Liver (tissue), 9 donors: ENCODE data around the gene MAP4K4. TPM values are rescaled to one million over a fixed set of nuclear protein-coding genes. Genes with fewer than 3 reads are reported as not detected.

Experiments used
- DNase-seq: peaks from one replicate; pipeline ENCODE4 v3.0.0-alpha.2; 2017; ENCODE audit warnings: low spot score
- H3K27ac ChIP-seq, 2 donors: one replicate each; pipeline ENCODE4 v1.7.0; 2013; ENCODE audit warnings: inconsistent platforms in 2 of 2, low read length in 2 of 2, control low read depth in 1 of 2, low read depth in 1 of 2, mild to moderate bottlenecking in 1 of 2
- H3K27me3 ChIP-seq, 4 donors: one replicate each; pipeline versions ENCODE4 v1.6.1 to v1.7.0; 2013; ENCODE audit warnings: low read length in 3 of 4, inconsistent platforms in 1 of 4, mild to moderate bottlenecking in 1 of 4, moderate library complexity in 1 of 4; ENCODE audit not compliant: control insufficient read depth in 4 of 4, insufficient read depth in 4 of 4
- H3K36me3 ChIP-seq, 4 donors: one replicate each; pipeline versions ENCODE4 v1.6.1 to v1.7.0; 2013; ENCODE audit warnings: low read length in 3 of 4, mild to moderate bottlenecking in 3 of 4, low read depth in 1 of 4, moderate library complexity in 1 of 4; ENCODE audit not compliant: control insufficient read depth in 4 of 4, insufficient read depth in 3 of 4
- H3K4me1 ChIP-seq, 4 donors: one replicate each; pipeline versions ENCODE4 v1.6.1 to v1.7.0; 2013; ENCODE audit warnings: low read length in 3 of 4, mild to moderate bottlenecking in 3 of 4, moderate library complexity in 1 of 4; ENCODE audit not compliant: control insufficient read depth in 4 of 4, insufficient read depth in 4 of 4
- H3K4me3 ChIP-seq, 3 donors: one replicate each; pipeline versions ENCODE4 v1.6.1 to v1.7.0; 2013; ENCODE audit warnings: low read length in 3 of 3, control low read depth in 1 of 3, low read depth in 1 of 3, mild to moderate bottlenecking in 1 of 3
- H3K9ac ChIP-seq, 2 donors: one replicate each; pipeline ENCODE4 v1.7.0; 2013; ENCODE audit warnings: low read length in 2 of 2, mild to moderate bottlenecking in 2 of 2, moderate library complexity in 2 of 2, control low read depth in 1 of 2, low read depth in 1 of 2
- H3K9me3 ChIP-seq, 4 donors: one replicate each; pipeline versions ENCODE4 v1.6.1 to v1.7.0; 2013; ENCODE audit warnings: low read length in 3 of 4; ENCODE audit not compliant: control insufficient read depth in 4 of 4
- ATF3 ChIP-seq: IDR thresholded peaks from 2 replicates; pipeline ENCODE4 v1.6.1; 2016; ENCODE audit warnings: antibody characterized with exemption
- CTCF ChIP-seq: fragments of 150-350 bp; IDR thresholded peaks from 2 replicates; pipeline ENCODE4 v1.5.1; 2017; ENCODE audit warnings: improper control_type of control experiment, low read depth, low read length; ENCODE audit not compliant: missing input control
- HNF4A ChIP-seq, 2 donors: conservative IDR thresholded peaks; 2 replicates each; pipeline ENCODE4 v1.6.1; 2016; ENCODE audit warnings: antibody characterized with exemption in 2 of 2, mild to moderate bottlenecking in 2 of 2
- JUND ChIP-seq, 2 donors: IDR thresholded peaks; 2 replicates each; pipeline ENCODE4 v1.6.1; 2016; ENCODE audit warnings: antibody characterized with exemption in 2 of 2
- MAX ChIP-seq: IDR thresholded peaks from 2 replicates; pipeline ENCODE4 v1.6.1; 2016; ENCODE audit warnings: antibody characterized with exemption
- RAD21 ChIP-seq, 2 donors: IDR thresholded peaks; 2 replicates each; pipeline ENCODE4 v1.6.1; 2016; ENCODE audit warnings: antibody characterized with exemption in 2 of 2, mild to moderate bottlenecking in 2 of 2
- REST ChIP-seq: IDR thresholded peaks from 2 replicates; pipeline ENCODE4 v1.6.1; 2016; ENCODE audit warnings: antibody characterized with exemption, mild to moderate bottlenecking
- TAF1 ChIP-seq: conservative IDR thresholded peaks from 2 replicates; pipeline ENCODE4 v1.6.1; 2016; ENCODE audit warnings: antibody characterized with exemption, mild to moderate bottlenecking
- YY1 ChIP-seq: IDR thresholded peaks from 2 replicates; pipeline ENCODE4 v1.6.1; 2016; ENCODE audit warnings: antibody characterized with exemption, mild to moderate bottlenecking
- WGBS: extraction: QIAGEN DNeasy Blood & Tissue Kit; methylation state at CpG from one replicate; pipeline ENCODE4 v1.1.7; 2013; 5-methylcytosine and 5-hydroxymethylcytosine counted together
- polyA plus RNA-seq, 2 donors: library from polyadenylated mRNA; stranded (reverse) in 1 of 2; unstranded in 1 of 2; fragments of 200-250 nt in 1 of 2; fragments of >200 nt in 1 of 2; fragmentation: Nextera tagmentation in 1 of 2; extraction: Ambion mirVana in 1 of 2; gene quantifications; one replicate each; pipeline versions ENCODE4 v1.2.1 to v1.2.3, GENCODE V29; 2013 to 2015
- total RNA-seq, 2 donors: library from RNA; depleted of rRNA; stranded (reverse); fragments of >200 nt; gene quantifications; one replicate each; pipeline ENCODE4 v1.2.3, GENCODE V29; 2014
- donor health status: healthy.
- donor health status: healthy.
- donor health status: healthy.
- donor health status: healthy.
- donor health status: healthy.

The MAP4K4 gene
- total and polyA plus RNA-seq, 4 donors: 9.1 to 40.0 (median 23.6) TPM

- no peak for TF ChIP-seq REST
- no peak for TF ChIP-seq CTCF
- TF ChIP-seq RAD21 (IDR thresholded peaks at IDR 0.05): no peak
- WGBS: 97% methylated on average over 16 of the region's 16 CpGs
- no peak overlapping the region for H3K4me3 ChIP-seq
- peaks cover 2 to 28% (median 15%) of the 10 kb centered on the region in 4 donors for H3K36me3 ChIP-seq
- peaks cover 0 to 24% (median 9%) of the 10 kb centered on the region in 4 donors for H3K4me1 ChIP-seq
- no peak for DNase-seq
- no peaks in the 10 kb centered on the region for H3K27me3 ChIP-seq
- no peak overlapping the region for H3K27ac ChIP-seq
- no peaks in the 10 kb centered on the region for H3K9me3 ChIP-seq
- H3K9ac ChIP-seq: no peak overlapping the region
These were observed 162.1 kb downstream of the MAP4K4 start for GRCh38 chr2:101859604-101860003.

GRCh38 chr2:101860157-101860556 is 162.7 kb downstream of the MAP4K4 start:
- H3K4me3 ChIP-seq: no peak overlapping the region
- no peak overlapping the region for H3K9ac ChIP-seq
- H3K4me1 ChIP-seq: peaks cover 0 to 19% (median 8%) of the 10 kb centered on the region in 4 donors
- no peak overlapping the region for H3K27ac ChIP-seq
- no peaks in the 10 kb centered on the region for H3K9me3 ChIP-seq
- peaks cover 2 to 33% (median 18%) of the 10 kb centered on the region in 4 donors for H3K36me3 ChIP-seq
- no peak for DNase-seq
- TF ChIP-seq CTCF: no peak
- peak in 1 of 2 donors; percentile 21 for TF ChIP-seq RAD21 (IDR thresholded peaks at IDR 0.05)
- no peak for TF ChIP-seq MAX
- 69% methylated on average over 5 of the region's 5 CpGs for WGBS
- H3K27me3 ChIP-seq: no peaks in the 10 kb centered on the region

GRCh38 chr2:101860782-101861181 is 163.3 kb downstream of the MAP4K4 start:
- Histone ChIP-seq H3K27ac (no peak overlapping the region), H3K9ac (no peak overlapping the region), H3K4me1 (peaks cover 0 to 17% (median 8%) of the 10 kb centered on the region in 4 donors), H3K36me3 (peaks cover 2 to 38% (median 22%) of the 10 kb centered on the region in 4 donors), H3K27me3 (no peaks in the 10 kb centered on the region), H3K4me3 (no peak overlapping the region), H3K9me3 (no peaks in the 10 kb centered on the region)
- TF ChIP-seq ATF3 (no peak), RAD21 (IDR thresholded peaks at IDR 0.05) (no peak), TAF1 (no peak), JUND (IDR thresholded peaks at IDR 0.05) (no peak), HNF4A (conservative IDR thresholded peaks at IDR 0.05) (no peak), YY1 (no peak)
- no peak for DNase-seq
- WGBS: 94% methylated on average over 8 of the region's 8 CpGs
